Stomach smooth muscle (tissue), 2 donors: Measurements from ENCODE around the gene TMEM150C.
"Not testable (repeated sequence)": the region's sequence is repeated elsewhere in the genome, so short reads cannot be mapped to it uniquely, and the experiment has no call there.

Experiments
- H3K27ac ChIP-seq: one replicate; pipeline ENCODE4 v1.7.0; 2013; ENCODE audit warnings: mild to moderate bottlenecking, low read length, inconsistent platforms
- H3K27me3 ChIP-seq, 2 donors: one replicate each; pipeline ENCODE4 v1.7.0; 2013; ENCODE audit warnings: low read length in 2 of 2; ENCODE audit not compliant: insufficient read depth in 2 of 2, control insufficient read depth in 1 of 2
- H3K36me3 ChIP-seq, 2 donors: one replicate each; pipeline ENCODE4 v1.7.0; 2013; ENCODE audit warnings: low read length in 2 of 2; ENCODE audit not compliant: control insufficient read depth in 2 of 2, insufficient read depth in 2 of 2
- H3K4me1 ChIP-seq: one replicate; pipeline ENCODE4 v1.7.0; 2013; ENCODE audit warnings: low read length; ENCODE audit not compliant: control insufficient read depth, insufficient read depth
- H3K4me3 ChIP-seq, 2 donors: one replicate each; pipeline ENCODE4 v1.7.0; 2013; ENCODE audit warnings: low read length in 2 of 2
- H3K9ac ChIP-seq, 2 donors: one replicate each; pipeline ENCODE4 v1.7.0; 2013; ENCODE audit warnings: low read length in 2 of 2, mild to moderate bottlenecking in 1 of 2
- H3K9me3 ChIP-seq, 2 donors: one replicate each; pipeline ENCODE4 v1.7.0; 2013; ENCODE audit warnings: low read length in 2 of 2; ENCODE audit not compliant: control insufficient read depth in 2 of 2
- donor health status: healthy.
- donor health status: Pancreatic carcinoma.

The TMEM150C gene

GRCh38 chr4:82493721-82494425, 67.9 kb downstream of the TMEM150C start:
- H3K9me3 ChIP-seq = no peaks in the 10 kb centered on the region
- H3K27me3 ChIP-seq = no peaks in the 10 kb centered on the region
- no peak overlapping the region for H3K9ac ChIP-seq
- peaks cover 2% of the 10 kb centered on the region for H3K4me1 ChIP-seq
- no peak overlapping the region for H3K27ac ChIP-seq
- H3K4me3 ChIP-seq = no peak overlapping the region
- no peaks in the 10 kb centered on the region for H3K36me3 ChIP-seq

GRCh38 chr4:82491251-82491960, 70.4 kb downstream of the TMEM150C start:
- Histone ChIP-seq H3K36me3 (no peaks in the 10 kb centered on the region), H3K27me3 (no peaks in the 10 kb centered on the region)

GRCh38 chr4:82489987-82490386, 71.8 kb downstream of the TMEM150C start:
- Histone ChIP-seq H3K27me3 (no peaks in the 10 kb centered on the region), H3K36me3 (no peaks in the 10 kb centered on the region), H3K4me1 (no peaks in the 10 kb centered on the region), H3K9ac (no peak overlapping the region), H3K27ac (no peak overlapping the region), H3K9me3 (no peaks in the 10 kb centered on the region), H3K4me3 (no peak overlapping the region)

More at GRCh38 chr4:82491251-82491960, 70.4 kb downstream of the TMEM150C start:
- H3K9me3 ChIP-seq = no peaks in the 10 kb centered on the region
- no peak overlapping the region for H3K9ac ChIP-seq
- H3K4me3 ChIP-seq = no peak overlapping the region
- H3K27ac ChIP-seq = no peak overlapping the region
- H3K4me1 ChIP-seq = no peaks in the 10 kb centered on the region

- no peaks in the 10 kb centered on the region for H3K36me3 ChIP-seq
- H3K4me3 ChIP-seq = no peak overlapping the region
- H3K4me1 ChIP-seq = no peaks in the 10 kb centered on the region
- no peaks in the 10 kb centered on the region for H3K27me3 ChIP-seq
- no peaks in the 10 kb centered on the region for H3K9me3 ChIP-seq
- no peak overlapping the region for H3K9ac ChIP-seq
- no peak overlapping the region for H3K27ac ChIP-seq
Measured at GRCh38 chr4:82489076-82489475, 72.7 kb downstream of the TMEM150C start.

GRCh38 chr4:82484996-82485783, 76.6 kb downstream of the TMEM150C start:
- Histone ChIP-seq H3K9ac (no peak overlapping the region), H3K27ac (no peak overlapping the region), H3K27me3 (no peaks in the 10 kb centered on the region), H3K9me3 (no peaks in the 10 kb centered on the region), H3K36me3 (no peaks in the 10 kb centered on the region), H3K4me1 (peaks cover 2% of the 10 kb centered on the region), H3K4me3 (no peak overlapping the region)

GRCh38 chr4:82482387-82482786, 79.4 kb downstream of the TMEM150C start:
- Histone ChIP-seq H3K9me3 (no peaks in the 10 kb centered on the region), H3K27me3 (no peaks in the 10 kb centered on the region)

GRCh38 chr4:82481506-82481840, 80.3 kb downstream of the TMEM150C start:
- Histone ChIP-seq H3K4me3 (no peak overlapping the region), H3K36me3 (no peaks in the 10 kb centered on the region), H3K9ac (no peak overlapping the region), H3K27me3 (no peaks in the 10 kb centered on the region), H3K27ac (no peak overlapping the region), H3K9me3 (no peaks in the 10 kb centered on the region), H3K4me1 (peaks cover 2% of the 10 kb centered on the region)

More at GRCh38 chr4:82482387-82482786, 79.4 kb downstream of the TMEM150C start:
- no peak overlapping the region for H3K4me3 ChIP-seq
- no peak overlapping the region for H3K9ac ChIP-seq
- no peaks in the 10 kb centered on the region for H3K36me3 ChIP-seq
- H3K27ac ChIP-seq = no peak overlapping the region
- peaks cover 2% of the 10 kb centered on the region for H3K4me1 ChIP-seq

- Histone ChIP-seq H3K36me3 (no peaks in the 10 kb centered on the region), H3K27ac (no peak overlapping the region), H3K4me3 (no peak overlapping the region), H3K9ac (no peak overlapping the region), H3K27me3 (no peaks in the 10 kb centered on the region), H3K9me3 (no peaks in the 10 kb centered on the region), H3K4me1 (peaks cover 2% of the 10 kb centered on the region)
Measured at GRCh38 chr4:82480771-82481505, 80.8 kb downstream of the TMEM150C start.

GRCh38 chr4:82479562-82479961, 82.2 kb downstream of the TMEM150C start:
- Histone ChIP-seq H3K4me1 (peaks cover 2% of the 10 kb centered on the region), H3K9ac (no peak overlapping the region), H3K36me3 (no peaks in the 10 kb centered on the region), H3K27me3 (no peaks in the 10 kb centered on the region), H3K27ac (no peak overlapping the region), H3K4me3 (no peak overlapping the region), H3K9me3 (no peaks in the 10 kb centered on the region)

GRCh38 chr4:82477469-82477868, 84.3 kb downstream of the TMEM150C start:
- H3K4me3 ChIP-seq, H3K27me3 ChIP-seq, H3K9me3 ChIP-seq, H3K27ac ChIP-seq, H3K9ac ChIP-seq, H3K4me1 ChIP-seq, H3K36me3 ChIP-seq: not testable (repeated sequence)
